Measurements from ENCODE around the gene APOM. TPM values are rescaled to one million over a fixed set of nuclear protein-coding genes. Genes with fewer than 3 reads are reported as not detected.

APOM gene
- total and polyA plus RNA-seq, 2 of the 4 experiments (the other 2 are of a cell fraction): 1.4 to 3.8 TPM

DNA sequence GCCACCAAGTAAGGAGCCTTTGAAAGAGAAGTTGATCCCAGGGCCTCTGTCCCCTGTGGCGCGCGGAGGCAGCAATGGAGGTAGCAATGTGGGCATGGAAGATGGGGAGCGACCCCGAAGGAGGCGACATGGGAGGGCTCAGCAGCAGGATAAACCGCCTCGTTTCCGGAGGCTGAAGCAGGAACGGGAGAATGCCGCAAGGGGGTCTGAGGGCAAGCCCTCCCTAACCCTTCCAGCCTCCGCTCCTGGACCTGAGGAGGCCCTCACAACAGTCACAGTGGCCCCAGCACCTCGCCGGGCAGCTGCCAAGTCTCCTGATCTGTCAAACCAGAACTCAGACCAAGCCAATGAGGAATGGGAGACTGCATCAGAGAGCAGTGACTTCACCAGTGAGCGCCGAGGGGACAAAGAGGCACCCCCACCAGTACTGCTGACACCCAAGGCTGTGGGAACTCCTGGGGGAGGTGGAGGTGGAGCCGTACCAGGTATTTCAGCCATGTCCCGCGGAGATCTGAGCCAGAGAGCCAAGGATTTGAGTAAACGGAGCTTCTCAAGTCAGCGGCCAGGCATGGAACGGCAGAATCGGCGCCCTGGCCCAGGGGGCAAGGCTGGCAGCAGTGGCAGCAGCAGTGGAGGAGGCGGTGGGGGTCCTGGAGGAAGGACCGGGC, 23.3 kb upstream of the APOM start:
- Histone ChIP-seq H3K14ac (replicated peaks; ENCODE audit: low read depth, low read length) (no peak overlapping the region), H4K8ac (ENCODE audit: low read depth in 2 of 2, low read length in 2 of 2) (no peak overlapping the region), H3K27ac (ENCODE audit: insufficient read depth, low read length) (no peak overlapping the region), H4K20me1 (ENCODE audit: insufficient read depth, low read length) (peaks cover 26% of the 10 kb centered on the region), H3K4me1 (ENCODE audit: control insufficient read depth, insufficient read depth, low read length) (no peaks in the 10 kb centered on the region), H2BK20ac (ENCODE audit: low read depth, low read length) (no peak overlapping the region), H3K27me3 (ENCODE audit: control insufficient read depth, insufficient read depth, low read length) (no peaks in the 10 kb centered on the region), H2AFZ (replicated peaks; ENCODE audit: low read length, poor library complexity) (peak overlapping the region; percentile 13), H3K9ac (ENCODE audit: low read depth, low read length) (no peak overlapping the region), H4K91ac (ENCODE audit: insufficient read depth, low read depth, low read length) (no peak overlapping the region), H2BK15ac (ENCODE audit: low read depth, low read length) (no peak overlapping the region), H3K79me1 (ENCODE audit: low read depth in 1 of 2, low read length in 2 of 2) (peaks cover 35 to 57% of the 10 kb centered on the region in 2 experiments), H3K56ac (ENCODE audit: extremely low read depth, insufficient read depth, low read length) (no peak overlapping the region), H3K4me3 (ENCODE audit: insufficient read depth, low read depth, low read length) (no peak overlapping the region), H3K4ac (ENCODE audit: low read depth, low read length) (no peak overlapping the region), H3K23ac (ENCODE audit: low read depth, low read length) (no peak overlapping the region), H2BK5ac (ENCODE audit: low read depth, low read length, poor library complexity, severe bottlenecking) (no peak overlapping the region), H3K18ac (ENCODE audit: low read depth, low read length) (no peak overlapping the region), H3K9me3 (ENCODE audit: control insufficient read depth, insufficient read depth, low read length) (no peaks in the 10 kb centered on the region), H2AK5ac (ENCODE audit: low read depth, low read length) (no peak overlapping the region), H3K9me1 (ENCODE audit: insufficient read depth, low read length) (no peaks in the 10 kb centered on the region), H3K36me3 (ENCODE audit: control insufficient read depth, insufficient read depth, low read length) (peaks cover 93% of the 10 kb centered on the region), H4K5ac (ENCODE audit: low read depth, low read length) (no peak overlapping the region), H3K4me2 (ENCODE audit: low read depth, low read length) (no peak overlapping the region), H2AK9ac (replicated peaks; ENCODE audit: low read depth, low read length, poor library complexity) (peak overlapping the region; percentile 15), H2BK120ac (ENCODE audit: low read depth, low read length) (no peak overlapping the region)
- TF ChIP-seq FOS (IDR thresholded peaks at IDR 0.05; ENCODE audit: low read depth, low read length) (no peak), MXI1 (IDR thresholded peaks at IDR 0.05; ENCODE audit: borderline replicate concordance, low read depth, low read length) (no peak), MAFK (IDR thresholded peaks at IDR 0.05; ENCODE audit: low read depth, low read length) (no peak), SMC3 (IDR thresholded peaks at IDR 0.05; ENCODE audit: low read depth, low read length) (no peak), CHD1 (IDR thresholded peaks at IDR 0.05; ENCODE audit: low read depth, low read length) (no peak), POLR2A (IDR thresholded peaks at IDR 0.05; ENCODE audit: low read depth, low read length) (no peak), RFX5 (IDR thresholded peaks at IDR 0.05; ENCODE audit: low read depth, low read length) (no peak), CEBPB (IDR thresholded peaks at IDR 0.05; ENCODE audit: low read depth, low read length) (no peak)
- TF ChIP-seq, protein P1, sequence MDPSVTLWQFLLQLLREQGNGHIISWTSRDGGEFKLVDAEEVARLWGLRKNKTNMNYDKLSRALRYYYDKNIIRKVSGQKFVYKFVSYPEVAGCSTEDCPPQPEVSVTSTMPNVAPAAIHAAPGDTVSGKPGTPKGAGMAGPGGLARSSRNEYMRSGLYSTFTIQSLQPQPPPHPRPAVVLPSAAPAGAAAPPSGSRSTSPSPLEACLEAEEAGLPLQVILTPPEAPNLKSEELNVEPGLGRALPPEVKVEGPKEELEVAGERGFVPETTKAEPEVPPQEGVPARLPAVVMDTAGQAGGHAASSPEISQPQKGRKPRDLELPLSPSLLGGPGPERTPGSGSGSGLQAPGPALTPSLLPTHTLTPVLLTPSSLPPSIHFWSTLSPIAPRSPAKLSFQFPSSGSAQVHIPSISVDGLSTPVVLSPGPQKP (IDR thresholded peaks at IDR 0.05; ENCODE audit: borderline replicate concordance, low read depth, low read length): no peak
- ChIA-PET POLR2A (ENCODE audit: unreplicated experiment) (no interaction called here), CTCF (no interaction called here)
- in situ Hi-C loops (cut with MboI; ENCODE audit: low sequenced_read_pairs): no loop called here
- dilution Hi-C loops (cut with HindIII; ENCODE audit: low sequenced_read_pairs, unreplicated experiment): no loop called here
- intact Hi-C loops (cut with micrococcal nuclease): no loop called here
- no peak for DNase-seq
- no peak for ATAC-seq (ENCODE audit: low read depth)
- BruUV-seq (replicated peaks): no TSS peak
- 89% methylated on average over 14 of the region's 26 CpGs; no CpG with 5 or more reads in 1 of the 2 experiments for WGBS, 2 experiments (ENCODE audit: extremely low coverage in 2 of 2, insufficient read length in 1 of 2)

All from IMR-90 (cell line).